Liver (tissue), 9 donors: ENCODE results near the gene PREX1. TPM values are rescaled to one million over a fixed set of nuclear protein-coding genes. Genes with fewer than 3 reads are reported as not detected.
A peak's percentile ranks its signal among the peaks of the same experiment; 100 is the strongest.

Experiments used
- DNase-seq: peaks from one replicate; pipeline ENCODE4 v3.0.0-alpha.2; 2017; ENCODE audit warnings: low spot score
- H3K27ac ChIP-seq, 2 donors: one replicate each; pipeline ENCODE4 v1.7.0; 2013; ENCODE audit warnings: inconsistent platforms in 2 of 2, low read length in 2 of 2, control low read depth in 1 of 2, low read depth in 1 of 2, mild to moderate bottlenecking in 1 of 2
- H3K27me3 ChIP-seq, 4 donors: one replicate each; pipeline versions ENCODE4 v1.6.1 to v1.7.0; 2013; ENCODE audit warnings: low read length in 3 of 4, inconsistent platforms in 1 of 4, mild to moderate bottlenecking in 1 of 4, moderate library complexity in 1 of 4; ENCODE audit not compliant: control insufficient read depth in 4 of 4, insufficient read depth in 4 of 4
- H3K36me3 ChIP-seq, 4 donors: one replicate each; pipeline versions ENCODE4 v1.6.1 to v1.7.0; 2013; ENCODE audit warnings: low read length in 3 of 4, mild to moderate bottlenecking in 3 of 4, low read depth in 1 of 4, moderate library complexity in 1 of 4; ENCODE audit not compliant: control insufficient read depth in 4 of 4, insufficient read depth in 3 of 4
- H3K4me1 ChIP-seq, 4 donors: one replicate each; pipeline versions ENCODE4 v1.6.1 to v1.7.0; 2013; ENCODE audit warnings: low read length in 3 of 4, mild to moderate bottlenecking in 3 of 4, moderate library complexity in 1 of 4; ENCODE audit not compliant: control insufficient read depth in 4 of 4, insufficient read depth in 4 of 4
- H3K4me3 ChIP-seq, 3 donors: one replicate each; pipeline versions ENCODE4 v1.6.1 to v1.7.0; 2013; ENCODE audit warnings: low read length in 3 of 3, control low read depth in 1 of 3, low read depth in 1 of 3, mild to moderate bottlenecking in 1 of 3
- H3K9ac ChIP-seq, 2 donors: one replicate each; pipeline ENCODE4 v1.7.0; 2013; ENCODE audit warnings: low read length in 2 of 2, mild to moderate bottlenecking in 2 of 2, moderate library complexity in 2 of 2, control low read depth in 1 of 2, low read depth in 1 of 2
- H3K9me3 ChIP-seq, 4 donors: one replicate each; pipeline versions ENCODE4 v1.6.1 to v1.7.0; 2013; ENCODE audit warnings: low read length in 3 of 4; ENCODE audit not compliant: control insufficient read depth in 4 of 4
- CTCF ChIP-seq: fragments of 150-350 bp; IDR thresholded peaks from 2 replicates; pipeline ENCODE4 v1.5.1; 2017; ENCODE audit warnings: improper control_type of control experiment, low read depth, low read length; ENCODE audit not compliant: missing input control
- EGR1 ChIP-seq, 2 donors: IDR thresholded peaks; 2 replicates each; pipeline ENCODE4 v1.6.1; 2016 to 2018; ENCODE audit warnings: antibody characterized with exemption in 2 of 2, low read depth in 2 of 2
- FOXA1 ChIP-seq: IDR thresholded peaks from 2 replicates; pipeline ENCODE4 v1.6.1; 2016; ENCODE audit warnings: antibody characterized with exemption
- FOXA2 ChIP-seq: IDR thresholded peaks from 2 replicates; pipeline ENCODE4 v1.6.1; 2016; ENCODE audit warnings: antibody characterized with exemption
- GABPA ChIP-seq, 2 donors: IDR thresholded peaks in 1 of 2; conservative IDR thresholded peaks in 1 of 2; 2 replicates each; pipeline ENCODE4 v1.6.1; 2016; ENCODE audit warnings: antibody characterized with exemption in 2 of 2, mild to moderate bottlenecking in 1 of 2, moderate library complexity in 1 of 2
- HNF4A ChIP-seq, 2 donors: conservative IDR thresholded peaks; 2 replicates each; pipeline ENCODE4 v1.6.1; 2016; ENCODE audit warnings: antibody characterized with exemption in 2 of 2, mild to moderate bottlenecking in 2 of 2
- HNF4G ChIP-seq: IDR thresholded peaks from 2 replicates; pipeline ENCODE4 v1.6.1; 2016; ENCODE audit warnings: antibody characterized with exemption
- JUND ChIP-seq, 2 donors: IDR thresholded peaks; 2 replicates each; pipeline ENCODE4 v1.6.1; 2016; ENCODE audit warnings: antibody characterized with exemption in 2 of 2
- NR2F2 ChIP-seq: IDR thresholded peaks from 2 replicates; pipeline ENCODE4 v1.6.1; 2016; ENCODE audit warnings: antibody characterized with exemption
- RAD21 ChIP-seq, 2 donors: IDR thresholded peaks; 2 replicates each; pipeline ENCODE4 v1.6.1; 2016; ENCODE audit warnings: antibody characterized with exemption in 2 of 2, mild to moderate bottlenecking in 2 of 2
- RXRA ChIP-seq, 2 donors: IDR thresholded peaks; 2 replicates each; pipeline ENCODE4 v1.6.1; 2017 to 2018; ENCODE audit warnings: antibody characterized with exemption in 2 of 2, mild to moderate bottlenecking in 1 of 2
- SP1 ChIP-seq: IDR thresholded peaks from 2 replicates; pipeline ENCODE4 v1.6.1; 2018; ENCODE audit warnings: antibody characterized with exemption, mild to moderate bottlenecking
- TAF1 ChIP-seq: conservative IDR thresholded peaks from 2 replicates; pipeline ENCODE4 v1.6.1; 2016; ENCODE audit warnings: antibody characterized with exemption, mild to moderate bottlenecking
- YY1 ChIP-seq: IDR thresholded peaks from 2 replicates; pipeline ENCODE4 v1.6.1; 2016; ENCODE audit warnings: antibody characterized with exemption, mild to moderate bottlenecking
- ZBTB33 ChIP-seq: IDR thresholded peaks from 2 replicates; pipeline ENCODE4 v1.6.1; 2016; ENCODE audit warnings: antibody characterized with exemption
- WGBS: extraction: QIAGEN DNeasy Blood & Tissue Kit; methylation state at CpG from one replicate; pipeline ENCODE4 v1.1.7; 2013; 5-methylcytosine and 5-hydroxymethylcytosine counted together
- polyA plus RNA-seq, 2 donors: library from polyadenylated mRNA; stranded (reverse) in 1 of 2; unstranded in 1 of 2; fragments of 200-250 nt in 1 of 2; fragments of >200 nt in 1 of 2; fragmentation: Nextera tagmentation in 1 of 2; extraction: Ambion mirVana in 1 of 2; gene quantifications; one replicate each; pipeline versions ENCODE4 v1.2.1 to v1.2.3, GENCODE V29; 2013 to 2015
- total RNA-seq, 2 donors: library from RNA; depleted of rRNA; stranded (reverse); fragments of >200 nt; gene quantifications; one replicate each; pipeline ENCODE4 v1.2.3, GENCODE V29; 2014
- TF ChIP-seq, protein P1 (sequence below): IDR thresholded peaks from 2 replicates; pipeline ENCODE4 v1.6.1; 2016; ENCODE audit warnings: antibody characterized with exemption
- TF ChIP-seq, protein P2 (sequence below): IDR thresholded peaks from 2 replicates; pipeline ENCODE4 v1.6.1; 2016; ENCODE audit warnings: antibody characterized with exemption, mild to moderate bottlenecking
- donor health status: healthy.
- donor health status: healthy.
- donor health status: healthy.
- donor health status: healthy.
- donor health status: healthy.

The PREX1 gene
- 10 to 100 TPM; 16.4 to 18.0 TPM for total RNA-seq
- polyA plus RNA-seq, result 1 to 10 TPM; 2.2 to 5.2 TPM

DNA sequence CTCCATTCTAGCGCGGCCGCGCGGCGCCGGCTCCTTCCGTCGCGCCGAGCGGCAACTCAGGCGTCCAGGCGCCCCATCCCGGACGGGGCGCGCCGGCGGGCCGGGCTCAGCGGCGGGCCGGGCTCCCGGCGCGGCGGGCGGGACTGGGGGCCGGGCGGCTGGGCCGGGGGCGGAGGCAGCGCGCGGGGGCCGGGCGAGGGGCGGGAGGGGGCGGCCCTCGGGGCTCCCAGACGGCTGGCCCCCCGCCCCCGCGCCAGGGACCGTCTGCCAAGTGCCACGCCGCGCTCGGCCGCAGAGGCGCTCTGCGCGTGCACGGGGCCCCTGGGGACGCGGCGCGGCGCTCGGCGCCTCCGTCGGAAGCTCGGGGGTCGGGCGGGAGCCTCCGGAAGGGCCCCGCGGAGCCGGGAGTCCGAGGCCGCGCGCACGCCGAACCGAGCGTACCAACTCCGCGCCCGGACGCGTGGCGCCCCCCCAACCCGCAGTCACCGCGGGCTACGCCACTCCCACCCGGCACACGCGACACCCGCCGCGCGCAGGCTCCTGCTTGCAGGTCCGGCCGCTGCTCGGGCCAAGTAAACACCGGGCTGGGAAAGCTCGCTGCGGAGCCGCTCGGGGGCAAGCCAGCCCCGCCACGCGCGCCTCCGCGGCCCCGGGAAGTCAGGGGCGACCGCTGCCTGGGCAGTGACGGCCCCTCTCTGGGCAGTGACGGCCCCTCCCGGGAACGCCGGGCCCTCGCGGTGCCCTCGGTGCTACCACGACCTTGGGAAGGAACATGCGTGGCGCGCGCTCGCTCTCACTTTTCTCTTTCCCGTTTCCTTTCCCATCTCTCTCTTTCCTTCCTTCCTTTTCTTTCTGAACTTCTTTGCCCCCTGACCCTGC lies at the start of gene PREX1:
Gene PREX1, minus strand, starts transcription at position 145 of the 879 bp plus-strand sequence. Its CDS starts 139 bp downstream, at position 6.
- peaks cover 7 to 31% (median 21%) of the 10 kb centered on the region in 4 donors for H3K4me1 ChIP-seq
- TF ChIP-seq CTCF, result no peak
- TF ChIP-seq HNF4G, result no peak
- no peak for TF ChIP-seq HNF4A (conservative IDR thresholded peaks at IDR 0.05)
- TF ChIP-seq NR2F2, result no peak
- no peak for TF ChIP-seq RAD21 (IDR thresholded peaks at IDR 0.05)
- no peak for TF ChIP-seq SP1
- H3K4me3 ChIP-seq, result peak within 1 kb of the TSS; percentile 54 to 65 (median 63)
- H3K9ac ChIP-seq, result peak within 1 kb of the TSS in 1 of 2 donors; percentile 4
- DNase-seq, result peak; percentile 81
- no peaks in the 10 kb centered on the region for H3K9me3 ChIP-seq
- H3K36me3 ChIP-seq, result no peaks in the 10 kb centered on the region
- 2% methylated on average over 128 of the region's 128 CpGs for WGBS
- peaks cover 0 to 6% (median 0%) of the 10 kb centered on the region in 4 donors for H3K27me3 ChIP-seq
- H3K27ac ChIP-seq, result peak within 1 kb of the TSS; percentile 43 to 49

DNA sequence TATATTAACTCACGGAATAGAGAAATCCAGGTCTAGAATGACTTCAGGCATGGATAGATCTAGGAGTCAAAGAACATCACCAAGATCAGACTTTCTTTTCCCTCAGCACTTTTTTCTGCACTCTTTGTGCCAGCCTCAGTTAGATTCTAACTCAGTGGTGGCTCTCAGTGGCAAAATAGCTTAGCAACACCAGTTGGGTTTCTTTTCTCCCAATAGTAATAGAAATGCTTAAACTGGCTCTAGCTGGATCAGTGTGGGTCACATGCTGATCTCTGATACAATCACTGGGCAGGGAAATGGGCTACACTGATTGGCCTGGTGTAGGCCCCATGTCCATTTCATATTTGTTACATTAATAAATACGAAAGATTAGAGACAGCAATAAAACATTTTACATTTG lies 49.5 kb upstream of the PREX1 start:
- Histone ChIP-seq H3K27ac (no peak overlapping the region), H3K27me3 (no peaks in the 10 kb centered on the region), H3K4me1 (no peaks in the 10 kb centered on the region), H3K4me3 (no peak overlapping the region), H3K36me3 (no peaks in the 10 kb centered on the region), H3K9ac (no peak overlapping the region), H3K9me3 (no peaks in the 10 kb centered on the region)
- 50% methylated on average over 2 of the region's 2 CpGs for WGBS
- DNase-seq, result no peak
- no peak for TF ChIP-seq JUND (IDR thresholded peaks at IDR 0.05)

- Histone ChIP-seq H3K4me3 (no peak overlapping the region), H3K4me1 (no peaks in the 10 kb centered on the region), H3K36me3 (no peaks in the 10 kb centered on the region), H3K27ac (no peak overlapping the region), H3K9me3 (no peaks in the 10 kb centered on the region), H3K9ac (no peak overlapping the region), H3K27me3 (no peaks in the 10 kb centered on the region)
- no peak for DNase-seq
- 71% methylated on average over 5 of the region's 5 CpGs for WGBS
- no peak for TF ChIP-seq HNF4G
- TF ChIP-seq, protein P1, sequence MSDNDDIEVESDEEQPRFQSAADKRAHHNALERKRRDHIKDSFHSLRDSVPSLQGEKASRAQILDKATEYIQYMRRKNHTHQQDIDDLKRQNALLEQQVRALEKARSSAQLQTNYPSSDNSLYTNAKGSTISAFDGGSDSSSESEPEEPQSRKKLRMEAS, result no peak
- TF ChIP-seq SP1, result no peak
- TF ChIP-seq ZBTB33, result no peak
- TF ChIP-seq TAF1, result no peak
- TF ChIP-seq, protein P2, sequence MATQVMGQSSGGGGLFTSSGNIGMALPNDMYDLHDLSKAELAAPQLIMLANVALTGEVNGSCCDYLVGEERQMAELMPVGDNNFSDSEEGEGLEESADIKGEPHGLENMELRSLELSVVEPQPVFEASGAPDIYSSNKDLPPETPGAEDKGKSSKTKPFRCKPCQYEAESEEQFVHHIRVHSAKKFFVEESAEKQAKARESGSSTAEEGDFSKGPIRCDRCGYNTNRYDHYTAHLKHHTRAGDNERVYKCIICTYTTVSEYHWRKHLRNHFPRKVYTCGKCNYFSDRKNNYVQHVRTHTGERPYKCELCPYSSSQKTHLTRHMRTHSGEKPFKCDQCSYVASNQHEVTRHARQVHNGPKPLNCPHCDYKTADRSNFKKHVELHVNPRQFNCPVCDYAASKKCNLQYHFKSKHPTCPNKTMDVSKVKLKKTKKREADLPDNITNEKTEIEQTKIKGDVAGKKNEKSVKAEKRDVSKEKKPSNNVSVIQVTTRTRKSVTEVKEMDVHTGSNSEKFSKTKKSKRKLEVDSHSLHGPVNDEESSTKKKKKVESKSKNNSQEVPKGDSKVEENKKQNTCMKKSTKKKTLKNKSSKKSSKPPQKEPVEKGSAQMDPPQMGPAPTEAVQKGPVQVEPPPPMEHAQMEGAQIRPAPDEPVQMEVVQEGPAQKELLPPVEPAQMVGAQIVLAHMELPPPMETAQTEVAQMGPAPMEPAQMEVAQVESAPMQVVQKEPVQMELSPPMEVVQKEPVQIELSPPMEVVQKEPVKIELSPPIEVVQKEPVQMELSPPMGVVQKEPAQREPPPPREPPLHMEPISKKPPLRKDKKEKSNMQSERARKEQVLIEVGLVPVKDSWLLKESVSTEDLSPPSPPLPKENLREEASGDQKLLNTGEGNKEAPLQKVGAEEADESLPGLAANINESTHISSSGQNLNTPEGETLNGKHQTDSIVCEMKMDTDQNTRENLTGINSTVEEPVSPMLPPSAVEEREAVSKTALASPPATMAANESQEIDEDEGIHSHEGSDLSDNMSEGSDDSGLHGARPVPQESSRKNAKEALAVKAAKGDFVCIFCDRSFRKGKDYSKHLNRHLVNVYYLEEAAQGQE, result no peak
- TF ChIP-seq FOXA1, result no peak
- TF ChIP-seq JUND (IDR thresholded peaks at IDR 0.05), result no peak
- TF ChIP-seq RXRA (IDR thresholded peaks at IDR 0.05), result no peak
- TF ChIP-seq EGR1 (IDR thresholded peaks at IDR 0.05; ENCODE audit: low read depth in 2 of 2), result no peak
- no peak for TF ChIP-seq GABPA (IDR thresholded peaks at IDR 0.05 in 1 of 2, conservative IDR thresholded peaks at IDR 0.05 in 1 of 2)
- TF ChIP-seq FOXA2, result no peak
- TF ChIP-seq YY1, result no peak
- no peak for TF ChIP-seq CTCF
- no peak for TF ChIP-seq RAD21 (IDR thresholded peaks at IDR 0.05)
- TF ChIP-seq NR2F2, result no peak
These were observed 48.1 kb upstream of the PREX1 start for GRCh38 chr20:48875914-48876240.
